Endothelial cell of umbilical vein (primary cell): ENCODE data around the gene FCER2.

Source experiments
- CTCF ChIP-seq, 2 donors: IDR thresholded peaks; 1 replicate in 1 of 2; 2 replicates in 1 of 2; pipeline ENCODE4 v1.5.1; 2011; ENCODE audit warnings: low read length in 2 of 2, mild to moderate bottlenecking in 2 of 2, moderate library complexity in 2 of 2, control low read depth in 1 of 2, inconsistent platforms in 1 of 2, low read depth in 1 of 2; ENCODE audit not compliant: insufficient read depth in 1 of 2; ENCODE audit errors: extremely low read depth in 1 of 2
- EZH2 ChIP-seq: IDR thresholded peaks from 2 replicates; pipeline ENCODE4 v1.6.1; 2012; ENCODE audit warnings: borderline replicate concordance, low read depth, mild to moderate bottlenecking, moderate library complexity, low read length, inconsistent platforms; ENCODE audit not compliant: severe bottlenecking
- GATA2 ChIP-seq: IDR thresholded peaks from 2 replicates; pipeline ENCODE4 v1.7.0; 2011; ENCODE audit warnings: low read depth, mild to moderate bottlenecking, moderate library complexity, mixed read lengths, low read length; ENCODE audit not compliant: insufficient read length, insufficient read depth
- JUN ChIP-seq: IDR thresholded peaks from 2 replicates; pipeline ENCODE4 v1.6.1; 2011; ENCODE audit warnings: borderline replicate concordance, low read depth; ENCODE audit not compliant: insufficient read length, insufficient read depth
- POLR2A ChIP-seq: IDR thresholded peaks from 2 replicates; pipeline ENCODE4 v1.6.1; 2012; ENCODE audit warnings: low read depth, mild to moderate bottlenecking, control low read depth, low read length
- POLR2AphosphoS5 ChIP-seq: IDR thresholded peaks from 2 replicates; pipeline ENCODE4 v1.6.1; 2012; ENCODE audit warnings: low read depth, mild to moderate bottlenecking, control low read depth, low read length, moderate library complexity; ENCODE audit not compliant: insufficient read depth
- TF ChIP-seq, protein P1 (sequence below): IDR thresholded peaks from 2 replicates; pipeline ENCODE4 v1.6.1; 2011; ENCODE audit not compliant: insufficient read depth, insufficient read length

GRCh38 chr19:7648265-7649014, 53.5 kb downstream of the FCER2 start:
- TF ChIP-seq CTCF (IDR thresholded peaks at IDR 0.05; ENCODE audit: extremely low read depth in 1 of 2, insufficient read depth in 1 of 2, low read depth in 1 of 2, low read length in 2 of 2) = no peak
- no peak for TF ChIP-seq EZH2
- TF ChIP-seq POLR2A = no peak
- TF ChIP-seq POLR2AphosphoS5 = no peak
- TF ChIP-seq JUN = no peak
- TF ChIP-seq, protein P1, sequence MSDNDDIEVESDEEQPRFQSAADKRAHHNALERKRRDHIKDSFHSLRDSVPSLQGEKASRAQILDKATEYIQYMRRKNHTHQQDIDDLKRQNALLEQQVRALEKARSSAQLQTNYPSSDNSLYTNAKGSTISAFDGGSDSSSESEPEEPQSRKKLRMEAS = no peak
- TF ChIP-seq GATA2 = no peak
